Stimulated activated naive B cell treated with anti-CD40 and anti-IgM and Interleukin-4, amounts not matched to agents 10 μg/mL and 1 μg/mL and 100 μg/mL, for 72 hours (primary cell): ENCODE measurements around the gene PTPRC.

ENCODE experiments used
- ATAC-seq, 2 donors: fragments of 150-1000 bp; cut with Tn5 transposase; replicated peaks; 2 replicates each; pipeline ENCODE4 v1.10.0; 2021; ENCODE audit warnings: moderate library complexity in 1 of 2
- DNase-seq: peaks from one replicate; pipeline ENCODE4 v3.0.0; 2021
- H3K27ac Mint-ChIP-seq: one replicate; pipeline ENCODE4 v1.8.0; 2022; ENCODE audit warnings: mild to moderate bottlenecking, mixed read lengths
- H3K27me3 Mint-ChIP-seq, 2 donors: one replicate each; pipeline ENCODE4 v1.8.0; 2022; ENCODE audit warnings: mixed read lengths in 2 of 2
- H3K36me3 Mint-ChIP-seq, 2 donors: one replicate each; pipeline ENCODE4 v1.8.0; 2022; ENCODE audit warnings: mixed read lengths in 2 of 2, mild to moderate bottlenecking in 1 of 2
- H3K4me1 Mint-ChIP-seq, 2 donors: one replicate each; pipeline ENCODE4 v1.8.0; 2022; ENCODE audit warnings: mixed read lengths in 2 of 2, mild to moderate bottlenecking in 1 of 2
- H3K4me3 Mint-ChIP-seq, 2 donors: one replicate each; pipeline ENCODE4 v1.8.0; 2022; ENCODE audit warnings: mild to moderate bottlenecking in 2 of 2, mixed read lengths in 2 of 2, moderate library complexity in 1 of 2
- H3K9me3 Mint-ChIP-seq, 2 donors: one replicate each; pipeline ENCODE4 v1.8.0; 2022; ENCODE audit warnings: mixed read lengths in 2 of 2, mild to moderate bottlenecking in 1 of 2

The PTPRC gene

DNA sequence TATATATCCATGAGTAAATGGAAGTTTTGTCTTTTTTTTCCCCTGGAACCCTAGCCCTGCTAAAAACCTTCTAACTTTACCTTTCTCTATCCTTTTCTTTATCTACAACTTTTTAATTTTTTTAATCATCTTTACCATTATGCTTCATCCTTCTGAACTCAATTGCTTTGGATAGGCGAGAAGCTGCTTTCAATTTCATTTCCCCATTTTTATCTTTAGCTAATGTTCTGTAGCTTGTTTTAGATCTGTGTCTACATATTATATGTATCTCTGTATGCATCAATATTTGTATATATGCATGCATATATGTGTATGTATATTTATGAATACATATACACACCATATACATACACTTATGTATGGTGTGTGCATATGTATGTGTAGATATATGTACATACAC is 57.4 kb downstream of the PTPRC start:
- no peak for DNase-seq
- ATAC-seq: peak; percentile 66
- Mint-ChIP-seq H3K9me3 (no peaks in the 10 kb centered on the region), H3K4me1 (peaks cover 36 to 62% of the 10 kb centered on the region in 2 donors), H3K27ac (peak overlapping the region; percentile 83), H3K36me3 (peaks cover 37 to 59% of the 10 kb centered on the region in 2 donors), H3K27me3 (no peaks in the 10 kb centered on the region), H3K4me3 (peak overlapping the region; percentile 19 to 42)

DNA sequence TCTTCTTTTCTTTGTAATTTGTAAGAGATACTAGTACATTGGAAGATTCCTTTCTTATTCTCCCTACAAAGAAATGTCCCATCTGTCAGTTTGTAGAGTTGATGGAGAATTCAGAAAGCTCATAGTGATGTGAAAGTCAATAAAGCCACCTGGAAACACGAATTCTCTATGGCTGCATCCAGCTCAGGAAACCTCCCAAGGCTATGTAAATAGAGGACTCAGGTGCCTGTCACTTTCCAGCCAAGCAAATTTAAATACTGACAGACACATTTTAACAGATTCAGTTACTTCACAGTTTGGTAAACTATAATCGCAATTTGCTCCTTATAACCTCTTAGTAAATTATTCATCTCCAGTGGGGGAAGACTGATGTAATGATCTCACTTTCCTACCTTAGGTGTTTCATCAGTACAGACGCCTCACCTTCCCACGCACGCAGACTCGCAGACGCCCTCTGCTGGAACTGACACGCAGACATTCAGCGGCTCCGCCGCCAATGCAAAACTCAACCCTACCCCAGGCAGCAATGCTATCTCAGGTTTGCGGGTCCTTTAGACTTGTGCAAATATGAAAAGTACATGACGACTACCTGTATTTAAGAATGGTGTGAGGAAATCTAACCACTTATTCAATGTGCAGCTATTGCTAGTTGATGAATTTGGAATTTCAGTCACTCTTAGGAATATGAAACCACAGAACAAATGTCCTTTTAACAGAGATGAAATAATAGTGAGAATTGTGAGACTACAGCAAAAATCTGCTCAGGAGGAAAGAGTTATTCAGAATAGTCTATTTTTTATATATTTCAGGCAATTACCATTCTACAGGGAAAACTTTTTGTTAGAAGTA is 60.6 kb downstream of the PTPRC start:
- ATAC-seq: no peak
- DNase-seq: no peak
- Mint-ChIP-seq H3K27ac (peak overlapping the region; percentile 25), H3K4me3 (no peak overlapping the region), H3K9me3 (no peaks in the 10 kb centered on the region), H3K27me3 (no peaks in the 10 kb centered on the region), H3K36me3 (peaks cover 40 to 59% of the 10 kb centered on the region in 2 donors), H3K4me1 (peaks cover 30 to 65% of the 10 kb centered on the region in 2 donors)

- Mint-ChIP-seq H3K4me1 (peaks cover 30 to 60% of the 10 kb centered on the region in 2 donors), H3K4me3 (no peak overlapping the region), H3K27me3 (no peaks in the 10 kb centered on the region)
Measured at GRCh38 chr1:198700016-198700392, 61.2 kb downstream of the PTPRC start.

GRCh38 chr1:198700396-198700795 is 61.6 kb downstream of the PTPRC start:
- peak overlapping the region; percentile 34 for H3K27ac Mint-ChIP-seq
- no peak for DNase-seq
- peaks cover 28 to 60% of the 10 kb centered on the region in 2 donors for H3K4me1 Mint-ChIP-seq
- no peak for ATAC-seq
- H3K36me3 Mint-ChIP-seq: peaks cover 43 to 61% of the 10 kb centered on the region in 2 donors
- peak overlapping the region in 1 of 2 donors; percentile 2 for H3K4me3 Mint-ChIP-seq
- no peaks in the 10 kb centered on the region for H3K9me3 Mint-ChIP-seq
- no peaks in the 10 kb centered on the region for H3K27me3 Mint-ChIP-seq

More at GRCh38 chr1:198700016-198700392, 61.2 kb downstream of the PTPRC start:
- ATAC-seq (no peak), DNase-seq (no peak)
- Mint-ChIP-seq H3K27ac (no peak overlapping the region), H3K9me3 (no peaks in the 10 kb centered on the region), H3K36me3 (peaks cover 42 to 60% of the 10 kb centered on the region in 2 donors)

DNA sequence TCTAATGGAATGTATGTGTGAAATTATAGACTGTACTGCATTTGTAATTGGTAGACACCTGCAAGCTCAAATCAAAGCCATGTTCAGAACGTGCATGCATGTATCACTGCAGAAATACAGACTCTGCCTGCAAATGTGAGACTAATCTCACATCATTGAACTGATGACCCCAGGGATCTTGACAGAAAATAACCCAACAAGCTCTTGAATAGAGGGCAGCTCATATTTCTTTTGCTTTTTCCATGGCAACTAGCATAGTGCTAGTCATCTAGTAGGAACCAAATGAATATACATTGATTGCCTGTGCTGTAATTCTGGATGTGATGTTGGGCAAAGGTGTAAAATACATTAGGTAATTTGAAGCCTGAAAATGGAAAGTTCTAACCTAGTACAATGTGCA is 62.4 kb downstream of the PTPRC start:
- H3K4me3 Mint-ChIP-seq: no peak overlapping the region
- no peaks in the 10 kb centered on the region for H3K27me3 Mint-ChIP-seq
- no peaks in the 10 kb centered on the region for H3K9me3 Mint-ChIP-seq
- H3K4me1 Mint-ChIP-seq: peaks cover 29 to 59% of the 10 kb centered on the region in 2 donors
- DNase-seq (no peak), ATAC-seq (peak; percentile 41 to 72)
- peak overlapping the region; percentile 34 for H3K27ac Mint-ChIP-seq
- H3K36me3 Mint-ChIP-seq: peaks cover 46 to 65% of the 10 kb centered on the region in 2 donors

- Mint-ChIP-seq H3K36me3 (peaks cover 41 to 61% of the 10 kb centered on the region in 2 donors), H3K4me1 (peaks cover 23 to 52% of the 10 kb centered on the region in 2 donors), H3K27ac (peak overlapping the region; percentile 62), H3K9me3 (no peaks in the 10 kb centered on the region), H3K4me3 (no peak overlapping the region), H3K27me3 (no peaks in the 10 kb centered on the region)
- DNase-seq (no peak), ATAC-seq (peak; percentile 89 to 92)
Measured at GRCh38 chr1:198701766-198702539, 63.1 kb downstream of the PTPRC start.

GRCh38 chr1:198708761-198709525 is 70.1 kb downstream of the PTPRC start:
- no peaks in the 10 kb centered on the region for H3K9me3 Mint-ChIP-seq
- DNase-seq (no peak), ATAC-seq (no peak)
- H3K4me3 Mint-ChIP-seq: no peak overlapping the region
- peaks cover 27 to 64% of the 10 kb centered on the region in 2 donors for H3K36me3 Mint-ChIP-seq
- no peaks in the 10 kb centered on the region for H3K27me3 Mint-ChIP-seq
- peak overlapping the region; percentile 70 for H3K27ac Mint-ChIP-seq
- peaks cover 8 to 15% of the 10 kb centered on the region in 2 donors for H3K4me1 Mint-ChIP-seq

DNA sequence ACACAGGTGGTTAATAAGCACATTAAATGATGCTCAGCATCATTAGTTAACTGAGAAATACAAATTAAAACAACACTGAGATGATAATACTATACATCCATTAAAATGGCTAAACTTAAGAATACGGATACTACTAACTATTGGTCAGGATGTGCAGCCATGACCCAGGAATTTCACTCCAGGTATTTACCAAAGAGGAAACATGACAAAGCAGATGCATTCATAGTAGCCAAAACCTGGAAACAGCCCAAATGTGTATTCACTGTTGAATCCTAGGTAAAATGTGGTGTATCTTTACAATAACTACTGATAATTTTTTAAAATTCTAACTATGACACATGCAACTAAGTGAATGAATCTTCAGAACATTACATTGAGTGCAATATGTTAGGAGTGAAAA is 73.0 kb downstream of the PTPRC start:
- Mint-ChIP-seq H3K4me3 (no peak overlapping the region), H3K36me3 (peaks cover 28 to 59% of the 10 kb centered on the region in 2 donors), H3K27me3 (no peaks in the 10 kb centered on the region), H3K27ac (no peak overlapping the region), H3K9me3 (no peaks in the 10 kb centered on the region), H3K4me1 (peaks cover 5 to 8% of the 10 kb centered on the region in 2 donors)
- DNase-seq (no peak), ATAC-seq (no peak)

DNA sequence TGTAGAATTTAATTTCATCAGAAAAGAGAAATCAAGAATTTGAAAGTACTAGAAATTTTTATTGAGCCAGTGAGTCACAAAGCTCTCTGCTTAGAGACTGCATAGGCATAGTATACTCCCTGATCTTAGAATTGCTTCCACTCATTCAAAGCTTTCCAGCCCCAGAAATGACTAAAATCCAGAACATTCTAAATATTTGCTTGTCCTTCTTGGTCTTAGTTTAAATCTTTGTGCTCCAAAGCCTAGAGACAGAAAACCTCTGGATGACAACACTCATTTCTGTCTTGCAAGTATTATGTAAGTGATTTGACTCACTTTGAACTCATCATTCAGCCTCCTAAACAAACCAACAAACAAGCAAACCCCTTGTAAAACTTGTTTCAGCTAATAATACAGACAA is 74.2 kb downstream of the PTPRC start:
- peaks cover 5 to 8% of the 10 kb centered on the region in 2 donors for H3K4me1 Mint-ChIP-seq
- H3K36me3 Mint-ChIP-seq: peaks cover 30 to 59% of the 10 kb centered on the region in 2 donors
- no peaks in the 10 kb centered on the region for H3K27me3 Mint-ChIP-seq
- DNase-seq (no peak), ATAC-seq (peak in 1 of 2 donors; percentile 51)
- no peak overlapping the region for H3K27ac Mint-ChIP-seq
- no peaks in the 10 kb centered on the region for H3K9me3 Mint-ChIP-seq
- H3K4me3 Mint-ChIP-seq: no peak overlapping the region

DNA sequence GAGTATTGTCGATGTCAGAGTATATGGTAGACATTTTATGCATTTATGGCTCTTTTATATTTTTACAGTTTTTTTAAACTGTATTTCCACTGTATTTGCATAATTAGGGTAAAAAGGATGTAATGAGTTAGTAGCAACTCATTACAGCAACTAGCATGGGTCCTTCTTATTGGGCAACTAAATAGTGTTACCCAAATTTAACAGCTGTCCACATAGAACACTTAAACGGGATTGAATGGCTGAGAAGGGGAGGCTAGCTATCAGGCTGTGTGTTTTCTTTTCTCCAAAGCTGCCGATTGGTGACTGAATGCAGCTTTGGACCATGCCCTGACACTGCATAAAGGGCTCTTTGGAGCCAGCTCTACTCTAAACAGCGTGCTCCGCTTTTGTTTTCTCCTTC is 75.4 kb downstream of the PTPRC start:
- Mint-ChIP-seq H3K4me3 (no peak overlapping the region), H3K36me3 (peaks cover 23 to 48% of the 10 kb centered on the region in 2 donors), H3K27ac (no peak overlapping the region), H3K27me3 (no peaks in the 10 kb centered on the region), H3K9me3 (no peaks in the 10 kb centered on the region), H3K4me1 (peaks cover 3 to 8% of the 10 kb centered on the region in 2 donors)
- no peak for DNase-seq
- no peak for ATAC-seq

DNA sequence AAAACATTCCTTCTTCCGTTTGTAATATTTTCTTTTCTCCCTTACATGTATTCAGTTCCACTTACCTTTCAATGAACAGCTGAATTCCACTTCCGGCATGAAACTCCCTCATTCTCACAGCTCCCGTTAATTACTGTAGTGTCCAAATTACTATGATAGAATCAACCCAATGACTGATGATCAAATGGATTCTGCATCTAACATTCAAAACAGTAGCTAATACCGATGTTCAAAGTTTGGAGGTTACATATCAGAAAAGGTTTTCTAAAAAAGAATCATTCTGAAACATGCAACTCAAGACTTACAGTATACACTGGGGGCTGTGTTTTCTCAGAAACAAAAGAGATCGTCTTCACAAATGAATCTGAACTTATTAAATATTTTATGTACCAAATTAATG is 77.2 kb downstream of the PTPRC start:
- Mint-ChIP-seq H3K27me3 (no peaks in the 10 kb centered on the region), H3K9me3 (no peaks in the 10 kb centered on the region), H3K4me3 (no peak overlapping the region), H3K4me1 (peaks cover 3 to 8% of the 10 kb centered on the region in 2 donors), H3K36me3 (peaks cover 28 to 46% of the 10 kb centered on the region in 2 donors), H3K27ac (peak overlapping the region; percentile 16)
- ATAC-seq (no peak), DNase-seq (no peak)

GRCh38 chr1:198717510-198717909 is 78.7 kb downstream of the PTPRC start:
- Mint-ChIP-seq H3K4me1 (peaks cover 3 to 8% of the 10 kb centered on the region in 2 donors), H3K9me3 (no peaks in the 10 kb centered on the region), H3K27me3 (no peaks in the 10 kb centered on the region), H3K4me3 (no peak overlapping the region), H3K27ac (peak overlapping the region; percentile 17), H3K36me3 (peaks cover 26 to 35% of the 10 kb centered on the region in 2 donors)
- DNase-seq (no peak), ATAC-seq (no peak)

- no peak for DNase-seq
- H3K4me1 Mint-ChIP-seq: peaks cover 11 to 23% of the 10 kb centered on the region in 2 donors
- no peaks in the 10 kb centered on the region for H3K9me3 Mint-ChIP-seq
- H3K36me3 Mint-ChIP-seq: peaks cover 29 to 34% of the 10 kb centered on the region in 2 donors
- no peaks in the 10 kb centered on the region for H3K27me3 Mint-ChIP-seq
- no peak for ATAC-seq
- H3K27ac Mint-ChIP-seq: no peak overlapping the region
- no peak overlapping the region for H3K4me3 Mint-ChIP-seq
Measured at GRCh38 chr1:198723127-198723526, 84.3 kb downstream of the PTPRC start.

DNA sequence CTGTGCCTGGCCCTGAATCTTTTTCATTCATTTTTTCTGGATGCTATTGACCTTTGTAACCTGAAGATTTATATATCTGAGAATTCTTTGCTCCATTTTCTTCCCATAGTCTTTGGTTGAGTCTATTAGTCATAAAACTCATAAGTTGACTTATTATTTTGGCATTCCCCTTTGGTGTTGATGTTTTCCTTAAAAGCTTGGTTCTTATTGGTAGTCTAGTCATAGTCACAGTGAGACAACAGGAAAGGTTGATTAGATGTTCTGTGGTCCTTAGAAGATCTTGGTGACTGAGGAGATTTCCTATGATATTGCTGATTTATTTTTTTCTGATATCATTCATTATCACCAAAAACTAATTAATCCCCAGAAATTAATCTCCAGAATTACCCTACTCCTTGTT is 86.2 kb downstream of the PTPRC start:
- ATAC-seq: no peak
- peaks cover 31 to 47% of the 10 kb centered on the region in 2 donors for H3K36me3 Mint-ChIP-seq
- no peak overlapping the region for H3K4me3 Mint-ChIP-seq

More for the DNA sequence above, 86.2 kb downstream of the PTPRC start:
- Mint-ChIP-seq H3K4me1 (peaks cover 13 to 28% of the 10 kb centered on the region in 2 donors), H3K9me3 (no peaks in the 10 kb centered on the region), H3K27ac (peak overlapping the region; percentile 80), H3K27me3 (no peaks in the 10 kb centered on the region)
- no peak for DNase-seq
